NCI-H748 (cell line): ENCODE measurements around the gene GFRA1.

Experiments
- DNase-seq: peaks from one replicate; lab custom pipeline; 2025; ENCODE audit not compliant: unreplicated experiment; lab: John Stamatoyannopoulos, UW

The GFRA1 gene

GRCh38 chr10:116271593-116272439 lies 1.2 kb downstream of the GFRA1 start:
- DNase-seq, result no peak

- no peak for DNase-seq
Measured at GRCh38 chr10:116270771-116271592, 2.0 kb downstream of the GFRA1 start.

GRCh38 chr10:116270126-116270770 lies 2.8 kb downstream of the GFRA1 start:
- no peak for DNase-seq

- DNase-seq, result no peak
Measured at GRCh38 chr10:116269619-116270018, 3.4 kb downstream of the GFRA1 start.

GRCh38 chr10:116268976-116269375 lies 4.0 kb downstream of the GFRA1 start:
- no peak for DNase-seq

GRCh38 chr10:116265686-116266085 lies 7.3 kb downstream of the GFRA1 start:
- no peak for DNase-seq

GRCh38 chr10:116263870-116264655 lies 8.9 kb downstream of the GFRA1 start:
- DNase-seq, result no peak

GRCh38 chr10:116262678-116263077 lies 10.3 kb downstream of the GFRA1 start:
- DNase-seq, result no peak

GRCh38 chr10:116260599-116260998 lies 12.4 kb downstream of the GFRA1 start:
- DNase-seq, result no peak

GRCh38 chr10:116259638-116260037 lies 13.4 kb downstream of the GFRA1 start:
- no peak for DNase-seq

GRCh38 chr10:116257785-116258184 lies 15.2 kb downstream of the GFRA1 start:
- DNase-seq, result no peak

GRCh38 chr10:116256752-116257259 lies 16.2 kb downstream of the GFRA1 start:
- no peak for DNase-seq

GRCh38 chr10:116255886-116256751 lies 16.9 kb downstream of the GFRA1 start:
- DNase-seq, result no peak

- no peak for DNase-seq
Measured at GRCh38 chr10:116254422-116255155, 18.4 kb downstream of the GFRA1 start.

GRCh38 chr10:116253716-116254115 lies 19.3 kb downstream of the GFRA1 start:
- DNase-seq, result no peak

GRCh38 chr10:116251602-116252395 lies 21.2 kb downstream of the GFRA1 start:
- no peak for DNase-seq

GRCh38 chr10:116247691-116248090 lies 25.3 kb downstream of the GFRA1 start:
- no peak for DNase-seq

- no peak for DNase-seq
Measured at GRCh38 chr10:116246263-116246662, 26.7 kb downstream of the GFRA1 start.
